ENCODE measurements around the gene ONECUT2. TPM values are rescaled to one million over a fixed set of nuclear protein-coding genes. Genes with fewer than 3 reads are reported as not detected.

The ONECUT2 gene
- total and polyA plus RNA-seq, 11 donors = under 0.01 to 0.08 (median 0.05) TPM; not detected in 4

DNA sequence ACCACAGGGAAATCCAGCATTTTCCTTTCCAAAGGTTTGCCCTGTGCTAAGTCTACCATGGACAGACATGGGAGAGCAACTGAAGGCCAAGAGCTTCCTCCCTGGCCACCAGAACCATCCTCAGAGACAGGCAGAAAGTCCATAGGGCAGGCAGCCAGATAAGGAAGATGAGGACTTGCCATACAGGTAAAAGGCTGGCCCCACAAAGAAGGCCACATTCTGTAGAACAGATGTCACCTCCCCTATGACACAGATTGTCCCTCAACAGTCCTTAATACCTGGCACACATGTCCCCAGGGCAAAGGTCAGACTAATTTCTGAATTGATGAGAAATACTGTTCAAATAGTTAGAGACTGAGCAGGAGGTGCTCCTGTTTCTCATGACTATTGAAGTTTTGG, 99.3 kb downstream of the ONECUT2 start:
- Histone ChIP-seq H3K9me3 (no peaks in the 10 kb centered on the region), H3K4me3 (no peak overlapping the region), H3K36me3 (no peaks in the 10 kb centered on the region), H3K27me3 (no peaks in the 10 kb centered on the region), H3K27ac (no peak overlapping the region), H3K4me1 (peaks cover 0 to 17% (median 8%) of the 10 kb centered on the region in 12 donors)
- TF ChIP-seq POLR2A (IDR thresholded peaks at IDR 0.05) = no peak
- TF ChIP-seq, protein P1, sequence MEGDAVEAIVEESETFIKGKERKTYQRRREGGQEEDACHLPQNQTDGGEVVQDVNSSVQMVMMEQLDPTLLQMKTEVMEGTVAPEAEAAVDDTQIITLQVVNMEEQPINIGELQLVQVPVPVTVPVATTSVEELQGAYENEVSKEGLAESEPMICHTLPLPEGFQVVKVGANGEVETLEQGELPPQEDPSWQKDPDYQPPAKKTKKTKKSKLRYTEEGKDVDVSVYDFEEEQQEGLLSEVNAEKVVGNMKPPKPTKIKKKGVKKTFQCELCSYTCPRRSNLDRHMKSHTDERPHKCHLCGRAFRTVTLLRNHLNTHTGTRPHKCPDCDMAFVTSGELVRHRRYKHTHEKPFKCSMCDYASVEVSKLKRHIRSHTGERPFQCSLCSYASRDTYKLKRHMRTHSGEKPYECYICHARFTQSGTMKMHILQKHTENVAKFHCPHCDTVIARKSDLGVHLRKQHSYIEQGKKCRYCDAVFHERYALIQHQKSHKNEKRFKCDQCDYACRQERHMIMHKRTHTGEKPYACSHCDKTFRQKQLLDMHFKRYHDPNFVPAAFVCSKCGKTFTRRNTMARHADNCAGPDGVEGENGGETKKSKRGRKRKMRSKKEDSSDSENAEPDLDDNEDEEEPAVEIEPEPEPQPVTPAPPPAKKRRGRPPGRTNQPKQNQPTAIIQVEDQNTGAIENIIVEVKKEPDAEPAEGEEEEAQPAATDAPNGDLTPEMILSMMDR (IDR thresholded peaks at IDR 0.05) = no peak
- DNase-seq = no peak
- no peak for ATAC-seq
- intact Hi-C loops (cut with DNase I) = no loop called here

DNA sequence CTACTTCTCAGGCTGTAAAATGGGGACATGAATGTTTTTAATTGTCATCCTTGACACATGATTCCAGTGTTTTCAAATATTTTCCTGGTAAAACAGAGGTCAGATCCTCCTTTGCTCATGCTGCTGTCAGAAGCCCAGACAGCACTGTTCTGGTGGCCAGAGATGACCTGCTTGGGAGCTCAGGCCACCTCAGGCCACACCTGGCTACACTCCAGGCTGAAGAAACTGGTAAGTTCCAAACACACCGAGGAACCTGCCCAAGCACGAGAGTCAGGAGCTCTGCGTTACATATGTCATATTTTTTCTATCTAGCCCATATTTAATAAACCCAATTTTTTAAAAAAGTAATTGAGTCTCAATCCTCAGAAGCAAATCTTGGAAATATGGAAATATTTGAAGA, 103.4 kb downstream of the ONECUT2 start:
- peaks cover 0 to 4% (median 0%) of the 10 kb centered on the region in 12 donors for H3K4me1 ChIP-seq
- intact Hi-C loops (cut with DNase I) = no loop called here
- DNase-seq (no peak), ATAC-seq (no peak)
- no peaks in the 10 kb centered on the region for H3K27me3 ChIP-seq
- H3K27ac ChIP-seq = no peak overlapping the region
- H3K9me3 ChIP-seq = no peaks in the 10 kb centered on the region
- no peak overlapping the region for H3K4me3 ChIP-seq
- TF ChIP-seq, protein P1 (IDR thresholded peaks at IDR 0.05) = no peak
- TF ChIP-seq POLR2A (IDR thresholded peaks at IDR 0.05) = no peak
- no peaks in the 10 kb centered on the region for H3K36me3 ChIP-seq
- WGBS, 4 donors = 91 to 96% (median 95%) methylated on average over 3 of the region's 3 CpGs

DNA sequence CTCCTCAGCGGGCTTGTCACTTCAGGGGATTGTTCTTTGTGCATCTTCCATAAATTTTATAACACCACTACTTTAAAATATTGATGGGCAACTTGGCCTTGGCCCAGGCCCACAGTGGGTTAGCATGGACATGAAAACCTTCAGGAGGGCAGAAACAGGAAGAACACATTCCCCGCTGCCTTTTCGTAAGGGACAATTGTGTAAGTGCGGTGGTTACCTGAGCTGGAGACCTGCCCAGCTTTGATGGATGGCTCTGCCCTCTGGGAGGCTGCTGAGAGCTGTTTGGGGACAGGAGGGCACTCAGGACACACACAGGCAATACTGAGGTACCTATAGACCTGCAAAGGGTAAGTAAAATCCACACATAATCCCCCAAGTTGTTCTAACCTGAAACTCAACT, 104.5 kb downstream of the ONECUT2 start:
- ATAC-seq (no peak), DNase-seq (no peak)
- TF ChIP-seq, protein P1 (IDR thresholded peaks at IDR 0.05) = no peak
- TF ChIP-seq POLR2A (IDR thresholded peaks at IDR 0.05) = no peak
- H3K27me3 ChIP-seq = no peaks in the 10 kb centered on the region
- no peaks in the 10 kb centered on the region for H3K9me3 ChIP-seq
- no peak overlapping the region for H3K27ac ChIP-seq
- H3K4me1 ChIP-seq = peaks cover 0 to 4% (median 0%) of the 10 kb centered on the region in 12 donors
- no peaks in the 10 kb centered on the region for H3K36me3 ChIP-seq
- H3K4me3 ChIP-seq = no peak overlapping the region
- intact Hi-C loops (cut with DNase I) = loop anchor here in 1 of 10 donors (10.0 kb wide), 1 partner anchor 95 kb away; no protein-coding TSS in a partner anchor
- WGBS, 4 donors = 85 to 97% (median 93%) methylated on average over 4 of the region's 4 CpGs

Other genes starting within 250 kb of the ONECUT2 start
- under 1 TPM in 1 of 9 donors, not detected in 8; 0.04 TPM for gene ST8SIA3, start 82.8 kb upstream of the ONECUT2 start, total RNA-seq
- gene ST8SIA3, start 82.8 kb upstream of the ONECUT2 start, polyA plus RNA-seq = not detected
- gene FECH, start 151.3 kb downstream of the ONECUT2 start, total RNA-seq = 10 to 100 TPM; 29.0 to 93.3 (median 50.7) TPM
- gene FECH, start 151.3 kb downstream of the ONECUT2 start, polyA plus RNA-seq = 10 to 100 TPM in 1 of 2 donors, 1 to 10 TPM in 1; 4.7 to 21.0 TPM
- 100 to 1,000 TPM in 8 of 9 donors, 10 to 100 TPM in 1; 90.3 to 158 (median 114) TPM for gene NARS1, start 186.5 kb downstream of the ONECUT2 start, total RNA-seq
- 100 to 1,000 TPM in 1 of 2 donors, 10 to 100 TPM in 1; 69.5 to 138 TPM for gene NARS1, start 186.5 kb downstream of the ONECUT2 start, polyA plus RNA-seq

Data from heart left ventricle (tissue), 16 donors.